Mucosa of descending colon (tissue), 3 donors: ENCODE measurements around the gene SPTBN1. TPM values are rescaled to one million over a fixed set of nuclear protein-coding genes. Genes with fewer than 3 reads are reported as not detected.

Experiments used
- ATAC-seq: fragments of 200-7000 bp; cut with Tn5 transposase; one replicate; pipeline ENCODE4 v1.9.1; 2020; ENCODE audit warnings: mild to moderate bottlenecking, moderate library complexity
- DNase-seq, 3 donors: peaks; one replicate each; pipeline ENCODE4 v3.0.0-alpha.2; 2020
- H3K36me3 ChIP-seq: fragments of 200-600 bp; one replicate; pipeline ENCODE4 v1.8.0; 2021; ENCODE audit warnings: low read depth, mild to moderate bottlenecking
- H3K4me1 ChIP-seq: fragments of 200-600 bp; one replicate; pipeline ENCODE4 v1.8.0; 2021; ENCODE audit warnings: low read depth, mild to moderate bottlenecking
- H3K4me3 ChIP-seq: fragments of 200-600 bp; one replicate; pipeline ENCODE4 v1.8.0; 2021; ENCODE audit warnings: mild to moderate bottlenecking
- H3K9me3 ChIP-seq: fragments of 200-600 bp; one replicate; pipeline ENCODE4 v1.8.0; 2021; ENCODE audit warnings: mild to moderate bottlenecking
- CTCF ChIP-seq: fragments of 200-600 bp; IDR thresholded peaks from one replicate; pipeline ENCODE4 v1.8.0; 2022; ENCODE audit warnings: antibody characterized with exemption, mild to moderate bottlenecking
- intact Hi-C, 2 donors: fragments of 100-400 bp; cut with DNase I in 1 of 2; cut with micrococcal nuclease in 1 of 2; formaldehyde crosslinking; loops; one replicate each; pipeline versions ENCODE4 v1.11.0 to v1.11.1; 2022; cut with DNase I, micrococcal nuclease
- total RNA-seq, 3 donors: library from RNA; stranded (reverse); fragmentation: NEBNext Ultra II Directional in 2 of 3; extraction: Animal tissue kit (Norgen Biotek cat#: 25700) in 2 of 3; gene quantifications; one replicate each; pipeline versions ENCODE4 v1.2.1 to v1.2.4, GENCODE V29; 2021 to 2023
- donor health status: DM: no; HTN: no; CAD: no; lungs with moderate emphysema.
- donor health status: DM: no; HTN: no; CAD: no.
- donor health status: DM: no; HTN: yes; CAD: no.

The SPTBN1 gene
- total RNA-seq, 3 donors from 2014 or later, result 237 to 396 (median 392) TPM

- DNase-seq (no peak), ATAC-seq (no peak)
- H3K9me3 ChIP-seq, result no peaks in the 10 kb centered on the region
- TF ChIP-seq CTCF, result no peak
- intact Hi-C loops, result no loop called here
- no peak overlapping the region for H3K4me3 ChIP-seq
- H3K36me3 ChIP-seq, result no peaks in the 10 kb centered on the region
- peaks cover 4% of the 10 kb centered on the region for H3K4me1 ChIP-seq
Observed at GRCh38 chr2:54712516-54712915, 256.4 kb downstream of the SPTBN1 start.

- ATAC-seq, result no peak
- no peak for TF ChIP-seq CTCF
- no peaks in the 10 kb centered on the region for H3K36me3 ChIP-seq
- H3K9me3 ChIP-seq, result no peaks in the 10 kb centered on the region
- no peaks in the 10 kb centered on the region for H3K4me1 ChIP-seq
- H3K4me3 ChIP-seq, result no peak overlapping the region
- intact Hi-C loops, result no loop called here
- no peak for DNase-seq
Observed at GRCh38 chr2:54714996-54715395, 258.9 kb downstream of the SPTBN1 start.

- Histone ChIP-seq H3K4me3 (no peak overlapping the region), H3K9me3 (no peaks in the 10 kb centered on the region), H3K36me3 (no peaks in the 10 kb centered on the region), H3K4me1 (no peaks in the 10 kb centered on the region)
- DNase-seq (no peak), ATAC-seq (no peak)
- TF ChIP-seq CTCF, result no peak
- intact Hi-C loops, result no loop called here
Observed at GRCh38 chr2:54716375-54716774, 260.2 kb downstream of the SPTBN1 start.

- H3K9me3 ChIP-seq, result no peaks in the 10 kb centered on the region
Observed at GRCh38 chr2:54720563-54720962, 264.4 kb downstream of the SPTBN1 start.

More at GRCh38 chr2:54720563-54720962, 264.4 kb downstream of the SPTBN1 start:
- intact Hi-C loops, result no loop called here
- DNase-seq (no peak), ATAC-seq (no peak)
- Histone ChIP-seq H3K36me3 (no peaks in the 10 kb centered on the region), H3K4me3 (no peak overlapping the region), H3K4me1 (peaks cover 10% of the 10 kb centered on the region)
- TF ChIP-seq CTCF, result no peak

Other genes with a start within 250 kb of the SPTBN1 start
- gene TSPYL6, start 200.1 kb upstream of the SPTBN1 start, total RNA-seq, result not detected